Stimulated activated CD8-positive, alpha-beta memory T cell treated with anti-CD3 and anti-CD28 coated beads, Interleukin-4, amount 100 ng/mL, for 1 hour (primary cell): ENCODE measurements around the gene USP9X.
"Not testable (repeated sequence)": the region's sequence is repeated elsewhere in the genome, so short reads cannot be mapped to it uniquely, and the experiment has no call there.

Source experiments
- DNase-seq, 2 donors: peaks; one replicate each; pipeline ENCODE4 v3.0.0-alpha.2; 2020; ENCODE audit warnings: low read depth in 2 of 2, low spot score in 1 of 2

USP9X gene

GRCh38 chrX:41275661-41276609 is 190.7 kb downstream of the USP9X start:
- DNase-seq = peak; percentile 25 to 27

GRCh38 chrX:41276661-41277506 is 191.6 kb downstream of the USP9X start:
- DNase-seq = no peak

GRCh38 chrX:41282307-41282706 is 197.1 kb downstream of the USP9X start:
- not testable (repeated sequence) for DNase-seq

- DNase-seq = not testable (repeated sequence)
Measured at GRCh38 chrX:41285928-41286327, 200.7 kb downstream of the USP9X start.
